HepG2 (cell line): ENCODE measurements around the gene ATP8A1. TPM values are rescaled to one million over a fixed set of nuclear protein-coding genes. Genes with fewer than 3 reads are reported as not detected.

ENCODE experiments used
- ATAC-seq: fragments of 200-7000 bp; cut with Tn5 transposase; 3 replicates; pipeline ENCODE4 v1.9.1; 2020; ENCODE audit warnings: mild to moderate bottlenecking, moderate library complexity
- BruUV-seq: library from RNA; stranded (reverse); fragments of 400-500 nt; replicated peaks from 2 replicates; lab custom pipeline; 2021; lab: Mats Ljungman, UMichigan
- CTCF ChIA-PET: fragments of 300-600 bp; formaldehyde crosslinking; extraction: SDS; loops from one replicate; lab custom pipeline; 2021; ENCODE audit warnings: low total read pairs, inconsistent platforms, low intra/inter-chr PET ratio; lab: Yijun Ruan, JAX
- POLR2A ChIA-PET: fragments of 350-600 bp; sonication (Branson Sonifier 250); formaldehyde crosslinking; loops from one replicate; lab custom pipeline; 2020; ENCODE audit warnings: antibody characterized with exemption, inconsistent platforms; lab: Yijun Ruan, JAX
- DNase-seq: peaks from one replicate; pipeline ENCODE4 v3.0.0-alpha.2; 2015; ENCODE audit warnings: low spot score
- FAIRE-seq: peaks from 3 replicates; lab custom pipeline; 2011; peaks lifted over from hg19 to GRCh38; lab: Jason Lieb, UNC
- H2AFZ ChIP-seq: one replicate; pipeline ENCODE4 v1.6.1; 2011; ENCODE audit warnings: low read length, inconsistent platforms
- H3K27ac ChIP-seq: fragments of 300-600 bp; 3 replicates; pipeline ENCODE4 v1.8.0; 2011; ENCODE audit warnings: mixed run types, mild to moderate bottlenecking, mixed read lengths, low read length, inconsistent platforms; ENCODE audit not compliant: insufficient read depth; ENCODE audit errors: extremely low read length
- H3K27me3 ChIP-seq, 2 experiments: fragments of 200-600 bp in 1 of 2; 2 replicates in 1 of 2; 3 replicates in 1 of 2; pipeline versions ENCODE4 v1.6.0 to v1.8.0; 2011; ENCODE audit warnings: low read length in 2 of 2, mild to moderate bottlenecking in 2 of 2, moderate library complexity in 2 of 2, inconsistent platforms in 1 of 2; ENCODE audit not compliant: insufficient read depth in 2 of 2, control insufficient read depth in 1 of 2
- H3K36me3 ChIP-seq, 2 experiments: fragments of 200-600 bp in 1 of 2; replicated peaks in 1 of 2; 2 replicates in 1 of 2; 3 replicates in 1 of 2; pipeline versions ENCODE4 v1.5.1 to v1.8.0; 2011; ENCODE audit warnings: low read length in 2 of 2, inconsistent platforms in 1 of 2; ENCODE audit not compliant: insufficient read depth in 2 of 2, control insufficient read depth in 1 of 2
- H3K4me1 ChIP-seq: 2 replicates; pipeline ENCODE4 v1.5.1; 2012; ENCODE audit warnings: low read length, inconsistent platforms; ENCODE audit not compliant: insufficient read depth
- H3K4me2 ChIP-seq: 2 replicates; pipeline ENCODE4 v1.6.0; 2011; ENCODE audit warnings: low read depth, low read length, inconsistent platforms
- H3K4me3 ChIP-seq, 3 experiments: fragments of 200-600 bp in 1 of 3; sonication (generic), shearing (Covaris generic) in 1 of 3; replicated peaks in 1 of 3; 2 replicates each; pipeline ENCODE4 v1.5.1; 2011 to 2016; ENCODE audit warnings: low read length in 3 of 3, inconsistent platforms in 2 of 3, low read depth in 2 of 3, mild to moderate bottlenecking in 2 of 3, control low read depth in 1 of 3, mixed read lengths in 1 of 3; ENCODE audit not compliant: insufficient read depth in 1 of 3
- H3K79me2 ChIP-seq: one replicate; pipeline ENCODE4 v1.6.1; 2011; ENCODE audit warnings: low read length, inconsistent platforms; ENCODE audit not compliant: insufficient read depth
- H3K9ac ChIP-seq: 2 replicates; pipeline ENCODE4 v1.6.0; 2011; ENCODE audit warnings: mild to moderate bottlenecking, low read depth, low read length, inconsistent platforms; ENCODE audit not compliant: insufficient read depth
- H3K9me3 ChIP-seq: 2 replicates; pipeline ENCODE4 v1.5.1; 2012; ENCODE audit warnings: mild to moderate bottlenecking, low read length
- H4K20me1 ChIP-seq: 2 replicates; pipeline ENCODE4 v1.6.0; 2011; ENCODE audit warnings: inconsistent platforms, mild to moderate bottlenecking, low read length, moderate library complexity; ENCODE audit not compliant: insufficient read depth
- MYPOP ChIP-seq: sonication (generic); formaldehyde crosslinking; IDR thresholded peaks from 2 replicates; pipeline ENCODE4 v1.8.1; 2023; ENCODE audit warnings: mild to moderate bottlenecking, moderate library complexity, missing genetic modification reagents
- REST ChIP-seq, 2 experiments: IDR thresholded peaks; 2 replicates each; pipeline ENCODE4 v1.6.1; 2011 to 2012; ENCODE audit warnings: low read length in 2 of 2, borderline replicate concordance in 1 of 2, low read depth in 1 of 2, mild to moderate bottlenecking in 1 of 2, moderate library complexity in 1 of 2
- TAF1 ChIP-seq: sonication (generic); formaldehyde crosslinking; IDR thresholded peaks from 2 replicates; pipeline ENCODE4 v1.4.0; 2020; ENCODE audit warnings: missing genetic modification reagents
- ZFP36 ChIP-seq: fragments of 150-350 bp; IDR thresholded peaks from 2 replicates; pipeline ENCODE4 v1.6.1; 2018; ENCODE audit warnings: borderline replicate concordance, low read length, low read depth; ENCODE audit not compliant: partially characterized antibody
- ZNF138 ChIP-seq: sonication (generic); formaldehyde crosslinking; IDR thresholded peaks from 2 replicates; pipeline ENCODE4 v1.5.0; 2020; ENCODE audit warnings: mild to moderate bottlenecking, low read depth, missing genetic modification reagents
- ZNF317 ChIP-seq: sonication (generic); formaldehyde crosslinking; IDR thresholded peaks from 2 replicates; pipeline ENCODE4 v1.5.0; 2020; ENCODE audit warnings: mild to moderate bottlenecking, missing genetic modification reagents
- ZNF724P ChIP-seq: sonication (generic); formaldehyde crosslinking; IDR thresholded peaks from 2 replicates; pipeline ENCODE4 v1.8.0; 2022; ENCODE audit warnings: missing genetic modification reagents, borderline replicate concordance
- ZNF883 ChIP-seq: sonication (generic); formaldehyde crosslinking; IDR thresholded peaks from 2 replicates; pipeline ENCODE4 v1.5.1; 2020; ENCODE audit warnings: mild to moderate bottlenecking, missing genetic modification reagents; ENCODE audit errors: not compliant biosample characterization
- WGBS: methylation state at CpG from one replicate; pipeline ENCODE4 v1.1.6; 2017; ENCODE audit warnings: low lambda C conversion rate; 5-methylcytosine and 5-hydroxymethylcytosine counted together
- in situ Hi-C: cut with HindIII; loops from 2 replicates; pipeline ENCODE4 v1.10.0; 2017; ENCODE audit warnings: low pct_unique_long_range_greater_than_20kb; ENCODE audit not compliant: extremely low pct_ligation_motif_present
- intact Hi-C: fragments of 100-400 bp; cut with micrococcal nuclease; formaldehyde crosslinking; loops from one replicate; pipeline ENCODE4 v1.10.0; 2022; ENCODE audit not compliant: unreplicated experiment
- polyA plus RNA-seq, 8 experiments: library from polyadenylated mRNA; depleted of rRNA in 3 of 8; stranded (reverse) in 7 of 8; unstranded in 1 of 8; fragments of >200 nt; fragmentation: Illumina TruSeq in 4 of 8; extraction: Trizol in 4 of 8; gene quantifications; 2 replicates each; pipeline versions ENCODE4 v1.2.1 to v1.2.3, GENCODE V29; 2011 to 2016; ENCODE audit warnings: low read depth in 4 of 8, missing spikeins in 1 of 8, mixed read lengths in 1 of 8; ENCODE audit not compliant: insufficient read depth in 1 of 8
- total RNA-seq, 5 experiments: library from RNA; depleted of rRNA; stranded (reverse); fragments of >200 nt; fragmentation: Illumina TruSeq; extraction: Trizol; gene quantifications; 2 replicates each; pipeline ENCODE4 v1.2.3, GENCODE V29; 2016; ENCODE audit warnings: low read depth in 1 of 5

The ATP8A1 gene
- total and polyA plus RNA-seq, 2 of the 13 experiments (the other 11 are each of a cell fraction or from before 2014, with no cell fraction given) = 1.7 to 6.2 TPM

GRCh38 chr4:42633605-42634388 is 23.1 kb downstream of the ATP8A1 start (continued):
- TF ChIP-seq ZNF317 (no peak), TAF1 (CRISPR knock-in tag) (no peak), ZNF138 (CRISPR knock-in tag) (no peak)

GRCh38 chr4:42632653-42633382 is 24.1 kb downstream of the ATP8A1 start:
- DNase-seq (no peak), ATAC-seq (no peak), FAIRE-seq (no peak)
- Histone ChIP-seq H4K20me1 (no peaks in the 10 kb centered on the region), H3K27me3 (no peaks in the 10 kb centered on the region), H3K9ac (no peak overlapping the region), H3K9me3 (no peaks in the 10 kb centered on the region), H3K4me3 (no peak overlapping the region), H3K4me2 (no peak overlapping the region), H3K79me2 (no peaks in the 10 kb centered on the region), H3K4me1 (no peaks in the 10 kb centered on the region), H3K36me3 (no peaks in the 10 kb centered on the region), H3K27ac (no peak overlapping the region), H2AFZ (no peak overlapping the region)
- in situ Hi-C loops = no loop called here
- TF ChIP-seq REST (IDR thresholded peaks at IDR 0.05; ENCODE audit: borderline replicate concordance in 1 of 2, low read depth in 1 of 2, low read length in 2 of 2) (no peak), ZNF724P (CRISPR knock-in tag) (no peak), MYPOP (CRISPR knock-in tag) (no peak), ZFP36 (no peak), ZNF883 (CRISPR knock-in tag) (no peak)
- no TSS peak for BruUV-seq
- WGBS = 48% methylated on average over 3 of the region's 3 CpGs
- intact Hi-C loops = no loop called here
- ChIA-PET POLR2A (no interaction called here), CTCF (no interaction called here)
